Measurements from ENCODE around the gene GARIN5B.

- no peak for TF ChIP-seq REST (IDR thresholded peaks at IDR 0.05; ENCODE audit: borderline replicate concordance)
- TF ChIP-seq CTCF (IDR thresholded peaks at IDR 0.05; ENCODE audit: poor library complexity, severe bottlenecking) = no peak
Measured at GRCh38 chr19:55362990-55363716, at the start of gene GARIN5B.
